Keratinocyte (primary cell): ENCODE data around the gene ARHGAP22. TPM values are rescaled to one million over a fixed set of nuclear protein-coding genes. Genes with fewer than 3 reads are reported as not detected.

Experiments
- DNase-seq: peaks from one replicate; pipeline ENCODE4 v3.0.0-alpha.2; 2011; ENCODE audit warnings: low read depth, missing footprints, low spot score
- FAIRE-seq: peaks from 2 replicates; lab custom pipeline; 2011; peaks lifted over from hg19 to GRCh38; lab: Jason Lieb, UNC
- H2AFZ ChIP-seq: 2 replicates; pipeline ENCODE4 v1.6.0; 2012; ENCODE audit warnings: low read length, control low read depth, inconsistent platforms; ENCODE audit not compliant: control insufficient read depth
- H3K27ac ChIP-seq: 2 replicates; pipeline ENCODE4 v1.5.1; 2011; ENCODE audit warnings: low read length; ENCODE audit not compliant: control insufficient read depth, insufficient read depth
- H3K27me3 ChIP-seq: 3 replicates; pipeline ENCODE4 v1.6.0; 2011; ENCODE audit warnings: low read length; ENCODE audit not compliant: control insufficient read depth, insufficient read depth; ENCODE audit errors: extremely low read depth
- H3K36me3 ChIP-seq, 2 experiments: 2 replicates in 1 of 2; 3 replicates in 1 of 2; pipeline ENCODE4 v1.5.1; 2011; ENCODE audit warnings: low read length in 2 of 2, mild to moderate bottlenecking in 1 of 2; ENCODE audit not compliant: control insufficient read depth in 2 of 2, insufficient read depth in 2 of 2; ENCODE audit errors: extremely low read depth in 1 of 2
- H3K4me1 ChIP-seq: 3 replicates; pipeline ENCODE4 v1.5.1; 2011; ENCODE audit warnings: low read length; ENCODE audit not compliant: control insufficient read depth, insufficient read depth; ENCODE audit errors: extremely low read depth
- H3K4me2 ChIP-seq: 3 replicates; pipeline ENCODE4 v1.6.0; 2011; ENCODE audit warnings: low read depth, low read length; ENCODE audit not compliant: control insufficient read depth, insufficient read depth; ENCODE audit errors: extremely low read depth
- H3K4me3 ChIP-seq, 3 experiments: fragments of 200-600 bp in 1 of 3; sonication (generic) in 1 of 3; 2 replicates in 2 of 3; 3 replicates in 1 of 3; pipeline ENCODE4 v1.5.1; 2011 to 2016; ENCODE audit warnings: low read length in 3 of 3, mild to moderate bottlenecking in 3 of 3, control low read depth in 2 of 3, inconsistent platforms in 1 of 3, low read depth in 1 of 3, mixed read lengths in 1 of 3, mixed run types in 1 of 3, moderate library complexity in 1 of 3; ENCODE audit not compliant: control insufficient read depth in 2 of 3, insufficient read depth in 2 of 3; ENCODE audit errors: extremely low read depth in 1 of 3
- H3K79me2 ChIP-seq: 2 replicates; pipeline ENCODE4 v1.6.0; 2012; ENCODE audit warnings: low read length; ENCODE audit not compliant: control insufficient read depth, insufficient read depth
- H3K9ac ChIP-seq: 3 replicates; pipeline ENCODE4 v1.6.0; 2011; ENCODE audit warnings: low read length; ENCODE audit not compliant: control insufficient read depth, insufficient read depth; ENCODE audit errors: extremely low read depth
- H3K9me1 ChIP-seq: 3 replicates; pipeline ENCODE4 v1.6.0; 2011; ENCODE audit warnings: low read length; ENCODE audit not compliant: control insufficient read depth, insufficient read depth; ENCODE audit errors: extremely low read depth
- H3K9me3 ChIP-seq: 2 replicates; pipeline ENCODE4 v1.5.1; 2012; ENCODE audit warnings: low read depth, low read length; ENCODE audit not compliant: control insufficient read depth
- H4K20me1 ChIP-seq: 3 replicates; pipeline ENCODE4 v1.6.0; 2011; ENCODE audit warnings: low read length; ENCODE audit not compliant: control insufficient read depth, insufficient read depth; ENCODE audit errors: extremely low read depth
- EZH2 ChIP-seq: IDR thresholded peaks from one replicate; pipeline ENCODE4 v1.6.1; 2012; ENCODE audit warnings: inconsistent platforms, mild to moderate bottlenecking, low read length, moderate library complexity
- dilution Hi-C: fragments of 300-500 bp; cut with MboI; formaldehyde crosslinking; loops from one replicate; pipeline ENCODE4 v1.7.0; 2020; ENCODE audit warnings: low sequenced_read_pairs; ENCODE audit not compliant: extremely low pct_ligation_motif_present
- polyA plus RNA-seq, 5 experiments: library from polyadenylated mRNA; depleted of rRNA in 3 of 5; stranded (reverse) in 3 of 5; stranded (forward) in 1 of 5; unstranded in 1 of 5; fragments of >200 nt; gene quantifications; 1 replicate in 1 of 5; 2 replicates in 3 of 5; 3 replicates in 1 of 5; pipeline versions ENCODE4 v1.2.1 to v1.2.3, GENCODE V29; 2011 to 2012; ENCODE audit warnings: missing spikeins in 2 of 5, low read depth in 1 of 5, low replicate concordance in 1 of 5
- TF ChIP-seq, protein P1 (sequence below), 3 experiments: IDR thresholded peaks in 1 of 3; conservative IDR thresholded peaks in 1 of 3; optimal IDR thresholded peaks in 1 of 3; 2 replicates in 2 of 3; 3 replicates in 1 of 3; pipeline versions ENCODE3 to v1.5.1; 2011; ENCODE audit warnings: low read length in 3 of 3, mild to moderate bottlenecking in 3 of 3, moderate library complexity in 2 of 3, control low read depth in 1 of 3, inconsistent platforms in 1 of 3; ENCODE audit not compliant: insufficient read depth in 2 of 3; ENCODE audit errors: extremely low read depth in 1 of 3

The ARHGAP22 gene
- polyA plus RNA-seq, 1 donor (not counting 4 experiments of a cell fraction or from before 2014, with no cell fraction given): 4.9 TPM

DNA sequence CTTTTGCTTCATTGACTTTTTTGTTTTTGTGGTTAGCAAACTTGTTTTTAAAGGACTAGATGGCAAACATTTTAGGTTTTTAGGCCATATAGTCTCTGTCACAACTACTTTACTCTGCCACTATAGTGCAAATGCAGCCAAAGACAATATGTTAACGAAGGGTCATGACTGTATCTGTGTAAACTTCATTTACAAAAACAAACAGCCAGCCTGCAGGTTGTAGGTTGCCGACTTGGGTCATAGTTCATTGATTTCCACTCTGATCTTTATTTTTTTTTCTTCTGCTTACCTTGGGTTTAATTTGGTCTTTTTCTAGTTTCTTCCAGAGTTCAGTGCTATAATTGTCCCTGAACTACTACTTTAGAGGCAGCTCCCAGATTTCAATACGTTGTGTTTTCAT lies 120.0 kb downstream of the ARHGAP22 start:
- Histone ChIP-seq H2AFZ (no peak overlapping the region), H3K9me1 (no peaks in the 10 kb centered on the region), H3K4me3 (no peak overlapping the region), H3K36me3 (no peaks in the 10 kb centered on the region), H3K9ac (no peak overlapping the region), H3K9me3 (no peaks in the 10 kb centered on the region), H3K27ac (no peak overlapping the region), H4K20me1 (no peaks in the 10 kb centered on the region), H3K4me1 (no peaks in the 10 kb centered on the region), H3K79me2 (no peaks in the 10 kb centered on the region), H3K4me2 (no peak overlapping the region), H3K27me3 (peaks cover 10% of the 10 kb centered on the region)
- no peak for TF ChIP-seq EZH2
- TF ChIP-seq, protein P1, sequence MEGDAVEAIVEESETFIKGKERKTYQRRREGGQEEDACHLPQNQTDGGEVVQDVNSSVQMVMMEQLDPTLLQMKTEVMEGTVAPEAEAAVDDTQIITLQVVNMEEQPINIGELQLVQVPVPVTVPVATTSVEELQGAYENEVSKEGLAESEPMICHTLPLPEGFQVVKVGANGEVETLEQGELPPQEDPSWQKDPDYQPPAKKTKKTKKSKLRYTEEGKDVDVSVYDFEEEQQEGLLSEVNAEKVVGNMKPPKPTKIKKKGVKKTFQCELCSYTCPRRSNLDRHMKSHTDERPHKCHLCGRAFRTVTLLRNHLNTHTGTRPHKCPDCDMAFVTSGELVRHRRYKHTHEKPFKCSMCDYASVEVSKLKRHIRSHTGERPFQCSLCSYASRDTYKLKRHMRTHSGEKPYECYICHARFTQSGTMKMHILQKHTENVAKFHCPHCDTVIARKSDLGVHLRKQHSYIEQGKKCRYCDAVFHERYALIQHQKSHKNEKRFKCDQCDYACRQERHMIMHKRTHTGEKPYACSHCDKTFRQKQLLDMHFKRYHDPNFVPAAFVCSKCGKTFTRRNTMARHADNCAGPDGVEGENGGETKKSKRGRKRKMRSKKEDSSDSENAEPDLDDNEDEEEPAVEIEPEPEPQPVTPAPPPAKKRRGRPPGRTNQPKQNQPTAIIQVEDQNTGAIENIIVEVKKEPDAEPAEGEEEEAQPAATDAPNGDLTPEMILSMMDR (optimal IDR thresholded peaks at IDR 0.05 in 1 of 3, IDR thresholded peaks at IDR 0.05 in 1 of 3, conservative IDR thresholded peaks at IDR 0.05 in 1 of 3; ENCODE audit: extremely low read depth in 1 of 3, insufficient read depth in 2 of 3, low read length in 3 of 3): no peak
- DNase-seq: no peak
- no peak for FAIRE-seq
- dilution Hi-C loops: no loop called here

DNA sequence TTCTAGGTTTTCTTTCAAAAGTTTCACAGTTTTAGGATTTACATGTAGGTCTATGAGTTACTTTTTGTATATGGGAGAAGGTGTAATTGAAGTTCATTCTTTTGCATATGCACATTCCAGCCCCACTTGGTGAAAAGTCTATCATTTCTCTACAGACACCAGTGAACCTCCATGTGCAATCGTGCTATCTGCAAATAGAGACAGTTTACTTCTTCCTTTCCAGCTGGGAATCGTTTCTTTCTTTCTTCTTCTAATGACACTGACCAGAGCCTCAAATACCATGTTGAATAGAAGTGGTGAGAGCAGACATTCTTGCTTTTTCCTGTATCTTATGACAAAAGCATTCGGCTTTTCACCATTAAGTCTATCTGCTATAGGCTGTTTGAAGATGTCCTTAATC lies 122.7 kb downstream of the ARHGAP22 start:
- H3K9me1 ChIP-seq: no peaks in the 10 kb centered on the region
- no peaks in the 10 kb centered on the region for H3K9me3 ChIP-seq
- H3K27me3 ChIP-seq: peaks cover 10% of the 10 kb centered on the region
- H3K27ac ChIP-seq: no peak overlapping the region
- no peaks in the 10 kb centered on the region for H3K4me1 ChIP-seq
- H3K4me3 ChIP-seq: no peak overlapping the region
- DNase-seq (no peak), FAIRE-seq (peak; percentile 20)
- dilution Hi-C loops: no loop called here
- no peak overlapping the region for H2AFZ ChIP-seq
- H4K20me1 ChIP-seq: no peaks in the 10 kb centered on the region
- no peak overlapping the region for H3K4me2 ChIP-seq
- TF ChIP-seq EZH2: no peak
- TF ChIP-seq, protein P1 (optimal IDR thresholded peaks at IDR 0.05 in 1 of 3, IDR thresholded peaks at IDR 0.05 in 1 of 3, conservative IDR thresholded peaks at IDR 0.05 in 1 of 3; ENCODE audit: extremely low read depth in 1 of 3, insufficient read depth in 2 of 3, low read length in 3 of 3): no peak
- no peaks in the 10 kb centered on the region for H3K79me2 ChIP-seq
- no peak overlapping the region for H3K9ac ChIP-seq
- H3K36me3 ChIP-seq: no peaks in the 10 kb centered on the region
